HG02759 (cell line): ENCODE data around the gene ALOXE3.
"Not testable (repeated sequence)": the region's sequence is repeated elsewhere in the genome, so short reads cannot be mapped to it uniquely, and the experiment has no call there.

Source experiments
- ATAC-seq: cut with Tn5 transposase; IDR thresholded peaks from one replicate; pipeline ENCODE4 v1.9.1; 2021; ENCODE audit warnings: mild to moderate bottlenecking, moderate library complexity; ENCODE audit not compliant: unreplicated experiment

The ALOXE3 gene

DNA sequence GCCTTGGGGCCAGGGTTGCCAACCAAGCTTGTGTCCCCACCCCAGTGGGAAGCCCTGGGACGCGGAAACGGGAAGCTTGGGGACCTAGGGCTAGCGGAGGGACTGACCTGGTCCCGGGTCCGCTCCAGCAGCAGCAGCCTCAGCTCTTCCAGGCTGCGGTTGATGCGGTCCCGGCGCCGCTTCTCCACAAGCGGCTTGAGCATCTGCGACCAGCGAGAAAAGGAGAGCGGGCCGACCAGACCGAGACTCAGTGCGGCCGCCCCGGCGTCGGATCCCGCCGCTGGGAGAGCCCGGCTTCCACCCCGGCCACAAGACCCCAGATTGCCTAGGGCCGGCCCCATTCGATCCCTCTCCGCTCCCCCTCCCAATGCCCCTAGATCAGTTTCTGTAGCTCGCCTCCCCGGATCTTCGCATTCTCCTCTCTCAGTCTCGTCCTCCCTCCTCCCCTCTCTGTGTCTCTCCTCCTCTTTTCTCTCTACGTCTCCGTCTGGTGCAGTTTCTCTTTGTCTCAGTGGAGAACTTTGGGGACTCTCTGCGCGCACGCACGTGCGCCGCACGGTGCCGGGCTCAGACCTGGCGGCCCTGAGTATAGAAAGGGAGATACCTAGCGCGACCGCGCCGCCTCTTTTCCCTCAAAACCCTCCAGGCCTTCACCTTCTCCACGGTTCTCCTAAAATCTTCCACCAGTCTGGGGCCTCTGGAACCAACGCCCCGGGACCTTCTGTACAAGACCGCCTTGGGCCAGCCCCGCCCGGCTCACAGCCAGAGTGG is 4.8 kb upstream of the ALOXE3 start:
- ATAC-seq, result no peak

DNA sequence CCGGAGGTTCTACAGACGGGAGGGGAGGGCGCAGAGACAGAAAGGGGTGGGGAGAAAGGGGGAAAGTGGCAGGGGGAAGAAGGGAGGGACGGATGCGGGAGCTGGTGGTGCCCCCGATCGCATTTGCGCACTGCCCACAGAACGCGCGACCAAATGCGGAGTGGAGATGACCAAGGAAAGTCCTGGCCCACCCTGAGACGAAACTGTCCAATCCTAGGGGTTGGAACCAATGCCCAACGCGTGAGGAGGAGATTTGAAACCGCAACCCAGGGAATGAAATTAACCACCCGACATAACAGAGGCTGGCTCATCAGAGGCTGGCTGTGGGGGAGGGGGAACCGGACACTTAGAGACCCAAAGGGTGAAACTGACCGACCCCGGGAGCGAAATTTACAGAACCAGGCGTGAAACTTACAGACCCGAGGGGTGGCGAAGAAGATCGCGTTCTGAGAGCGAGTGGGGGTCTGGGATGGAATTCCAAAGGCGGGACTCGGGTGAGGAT is 4.2 kb upstream of the ALOXE3 start:
- ATAC-seq, result no peak

DNA sequence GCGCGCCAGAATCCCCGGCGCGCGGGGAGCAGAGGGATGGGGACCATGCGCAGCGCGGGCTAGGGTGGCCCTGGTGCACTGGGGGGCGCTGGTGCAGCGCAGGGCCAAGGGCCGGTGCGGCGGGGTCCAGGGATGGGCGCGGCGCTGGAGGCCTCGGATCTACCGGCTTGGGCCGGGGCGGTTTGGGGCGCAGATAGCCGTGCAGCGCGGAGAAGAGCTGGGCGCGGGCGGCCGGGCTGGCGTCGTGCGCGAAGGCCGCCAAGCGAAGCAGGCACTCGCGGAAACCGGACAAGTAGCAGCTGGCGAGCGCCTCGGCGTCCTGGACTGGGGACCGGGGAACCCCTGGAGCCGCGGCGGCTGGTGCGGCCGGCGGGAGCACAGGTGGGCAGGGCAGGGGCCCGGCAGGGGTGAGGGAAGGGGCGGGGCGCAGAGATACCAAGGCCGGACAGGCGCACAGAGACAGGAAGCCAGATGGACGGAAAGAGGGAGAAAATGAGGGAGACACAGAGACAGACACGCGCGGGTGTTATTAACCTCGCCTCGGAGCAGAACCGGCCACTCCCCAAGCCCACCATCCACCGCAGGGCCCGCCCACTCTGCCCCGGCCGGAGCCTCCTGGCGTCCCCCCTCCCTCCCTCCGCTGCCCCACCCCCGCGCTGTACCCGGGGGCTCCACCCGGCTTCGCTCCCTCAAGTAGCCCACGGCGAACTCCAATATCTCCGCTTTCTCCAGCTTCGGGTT is 3.5 kb upstream of the ALOXE3 start:
- ATAC-seq, result peak; percentile 29

DNA sequence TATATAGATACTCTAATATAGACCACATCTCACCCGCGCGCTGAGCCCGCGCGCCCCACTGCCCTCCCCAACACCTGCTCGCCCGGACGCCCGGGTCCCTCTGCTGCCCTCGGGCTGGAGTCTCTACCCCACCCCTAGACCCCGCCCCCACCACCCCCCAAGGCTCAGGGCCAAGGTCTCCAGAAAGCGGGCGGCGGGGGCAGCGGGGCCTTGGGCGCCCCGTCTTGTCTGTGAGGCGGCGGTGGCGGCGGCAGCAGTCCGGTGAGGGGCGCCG is 3.0 kb upstream of the ALOXE3 start:
- no peak for ATAC-seq

DNA sequence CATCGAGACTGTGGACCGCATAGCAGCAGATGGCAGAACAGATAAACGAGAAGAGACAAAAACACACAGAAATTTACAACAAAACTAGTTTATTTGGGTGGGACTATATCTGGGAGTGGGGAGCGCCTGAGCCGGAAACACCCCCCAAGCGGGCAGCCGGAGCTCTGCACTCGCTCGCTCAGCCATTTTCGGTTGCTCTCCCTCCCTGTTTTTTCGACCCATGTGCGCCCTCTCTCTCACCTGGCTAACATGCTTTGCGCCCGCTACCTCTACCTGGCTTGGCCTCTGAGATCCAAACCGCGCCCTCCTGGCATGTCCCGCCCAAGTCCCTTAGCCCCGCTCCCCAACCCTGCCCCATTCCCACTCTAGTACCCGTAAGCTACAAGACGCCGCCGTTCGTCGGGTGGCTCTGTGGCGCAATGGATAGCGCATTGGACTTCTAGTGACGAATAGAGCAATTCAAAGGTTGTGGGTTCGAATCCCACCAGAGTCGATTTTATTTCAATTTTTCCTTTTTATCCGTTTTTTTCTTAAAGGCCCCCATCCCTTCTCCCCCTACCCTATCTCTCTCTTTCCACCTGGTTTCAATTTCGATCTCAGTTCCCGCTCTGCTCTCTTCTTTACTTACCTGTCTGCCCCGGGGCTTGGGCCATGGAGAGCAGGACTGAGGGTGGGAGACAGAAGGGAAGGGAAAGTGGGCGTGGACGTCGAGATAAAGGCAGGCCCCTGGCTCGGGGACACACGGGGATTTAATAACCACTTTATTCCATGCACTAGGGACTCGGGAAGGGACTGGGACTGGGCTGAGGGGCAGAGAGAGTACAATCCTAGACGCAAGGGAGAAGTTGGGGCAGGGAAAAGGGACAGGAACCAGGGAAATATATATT is 2.4 kb upstream of the ALOXE3 start:
- no peak for ATAC-seq

DNA sequence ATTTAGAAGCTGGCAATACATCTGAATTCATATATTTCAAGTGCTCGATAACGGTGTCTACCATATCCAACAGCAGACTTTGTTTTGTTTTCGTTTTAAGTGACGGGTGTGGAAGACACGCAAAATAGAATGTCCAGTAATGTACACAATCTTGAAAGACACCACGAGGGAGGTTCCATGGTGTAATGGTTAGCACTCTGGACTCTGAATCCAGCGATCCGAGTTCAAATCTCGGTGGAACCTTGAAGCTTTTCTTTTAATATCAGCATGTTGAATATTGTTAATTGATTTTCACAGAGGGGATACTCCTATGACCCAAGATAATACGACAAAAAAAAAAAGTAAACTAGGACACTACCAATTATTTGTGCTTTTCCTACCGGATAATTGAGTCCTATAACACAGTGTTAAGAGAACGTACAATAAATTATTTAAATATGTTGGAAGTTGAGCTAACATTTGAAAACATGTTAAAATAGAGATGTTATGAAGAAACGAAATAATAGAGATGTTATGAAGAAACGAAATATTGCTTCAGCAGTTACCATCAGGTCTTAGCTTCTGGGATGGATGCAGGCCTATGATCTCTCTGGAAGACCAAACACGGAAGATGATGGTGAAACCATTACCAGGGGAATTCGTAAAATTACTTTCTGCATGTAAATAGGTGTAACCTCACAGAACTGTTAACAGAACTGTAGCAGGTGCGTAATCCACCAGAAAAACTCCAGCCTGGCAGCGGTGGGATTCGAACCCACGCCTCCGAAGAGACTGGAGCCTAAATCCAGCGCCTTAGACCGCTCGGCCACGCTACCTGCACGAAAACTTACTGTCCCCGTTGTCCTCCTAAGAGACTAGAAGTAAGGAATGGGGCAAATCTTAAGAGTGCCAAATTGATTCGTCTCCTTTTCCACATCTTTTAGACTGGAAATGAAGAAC is 1.5 kb upstream of the ALOXE3 start:
- ATAC-seq, result no peak

DNA sequence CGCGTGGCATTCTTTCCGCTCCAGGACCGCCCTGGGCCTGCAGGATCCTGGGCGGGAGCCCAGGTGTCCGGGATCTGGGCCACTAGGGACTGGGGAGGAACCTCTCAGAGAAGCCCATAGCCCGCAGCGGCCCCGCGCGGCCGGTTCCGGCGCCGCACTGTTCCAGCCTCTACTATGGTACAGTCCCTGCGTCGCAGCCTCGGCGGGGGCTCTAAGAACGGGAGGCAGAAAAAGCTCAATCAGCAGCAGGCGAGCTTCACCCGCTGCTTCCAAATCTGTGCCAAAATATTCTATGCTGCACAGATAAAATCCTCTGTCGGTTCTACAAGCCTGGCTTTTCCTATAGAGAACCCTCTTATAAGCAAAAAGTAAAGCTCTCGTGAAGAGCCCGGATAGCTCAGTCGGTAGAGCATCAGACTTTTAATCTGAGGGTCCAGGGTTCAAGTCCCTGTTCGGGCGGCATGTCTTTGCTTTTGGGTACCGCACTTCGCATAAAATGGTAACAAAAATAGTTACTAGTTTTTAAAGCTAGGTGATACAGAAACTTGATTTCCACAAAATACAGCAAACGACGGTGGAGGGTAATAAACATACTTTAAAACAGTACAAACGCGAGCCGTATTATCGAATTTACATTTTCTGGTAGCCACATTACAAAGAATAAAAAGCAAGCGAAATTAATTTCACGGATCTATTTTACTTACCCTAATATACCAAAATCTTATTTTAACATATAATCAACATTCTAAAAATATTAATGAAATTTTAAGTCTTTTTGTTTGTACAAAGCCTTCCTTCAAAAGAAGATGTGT is 661 bp upstream of the ALOXE3 start:
- ATAC-seq, result peak; percentile 51

DNA sequence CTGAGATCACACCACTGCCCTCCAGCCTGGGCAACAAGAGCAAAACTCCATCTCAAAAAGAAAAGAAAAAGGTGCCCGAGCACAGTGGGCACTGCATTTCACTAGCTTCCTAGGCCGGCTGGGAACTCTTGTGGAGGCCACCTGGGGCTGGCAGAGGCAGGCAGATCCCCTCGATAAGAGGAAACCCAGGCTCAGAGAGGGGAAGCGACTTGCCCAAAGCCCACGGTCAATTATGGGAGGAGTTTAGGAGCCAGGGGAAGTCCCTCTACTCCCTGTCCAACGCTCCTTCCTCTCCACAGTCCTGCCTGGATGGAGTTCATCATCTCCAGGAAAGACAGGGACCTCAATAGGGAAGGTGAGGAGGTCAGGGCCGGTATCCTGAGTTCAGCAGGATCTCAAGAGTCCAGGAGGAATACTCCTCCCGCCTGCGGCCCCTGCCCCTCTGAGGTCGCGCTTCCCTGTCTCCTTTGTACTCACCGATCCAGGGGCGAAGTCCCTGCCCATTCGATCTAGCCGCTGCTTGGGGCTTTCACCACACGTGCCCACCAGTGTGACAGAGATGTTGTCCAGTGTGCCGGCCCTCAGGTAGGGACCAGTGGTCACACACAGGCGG is 841 bp downstream of the ALOXE3 start:
- ATAC-seq, result no peak

DNA sequence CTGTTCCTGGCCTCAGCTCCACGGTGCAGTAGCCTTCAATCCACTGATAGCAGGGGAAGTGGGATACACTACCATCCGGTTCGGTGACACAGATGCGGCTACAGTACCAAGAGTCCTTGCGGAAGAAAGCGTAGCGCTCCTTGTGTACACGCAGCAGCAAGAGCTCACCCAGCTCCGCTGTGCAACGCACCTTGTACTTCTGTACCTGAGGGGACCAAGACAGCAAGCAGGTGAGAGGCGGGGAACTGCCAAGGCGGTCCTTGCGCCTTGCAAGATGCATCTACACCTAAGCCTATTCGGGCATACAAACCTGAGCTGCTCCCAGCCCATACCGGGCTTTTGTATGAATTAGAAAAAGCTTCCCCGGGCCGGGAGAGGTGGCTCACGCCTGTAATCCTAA is 1.5 kb downstream of the ALOXE3 start:
- ATAC-seq, result no peak

DNA sequence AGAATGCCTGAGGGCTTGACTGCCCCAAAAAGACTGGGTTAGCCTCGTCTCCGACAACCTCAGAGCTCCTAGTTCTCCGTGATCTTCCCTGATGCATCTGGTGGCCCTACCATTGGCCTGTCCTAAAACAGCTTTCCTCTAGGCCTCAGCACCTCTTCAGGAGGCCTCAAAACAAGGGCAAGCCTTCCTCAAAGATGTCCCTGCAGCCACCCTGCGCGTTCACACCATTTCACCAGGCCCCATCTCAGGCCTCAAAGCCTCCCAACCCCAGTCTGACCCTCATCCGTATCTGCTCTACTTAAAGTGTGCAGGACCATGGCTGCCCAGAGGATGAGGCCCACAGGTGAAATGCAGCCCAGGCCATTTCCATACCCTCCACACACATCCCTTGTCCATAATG is 7.4 kb downstream of the ALOXE3 start:
- no peak for ATAC-seq

DNA sequence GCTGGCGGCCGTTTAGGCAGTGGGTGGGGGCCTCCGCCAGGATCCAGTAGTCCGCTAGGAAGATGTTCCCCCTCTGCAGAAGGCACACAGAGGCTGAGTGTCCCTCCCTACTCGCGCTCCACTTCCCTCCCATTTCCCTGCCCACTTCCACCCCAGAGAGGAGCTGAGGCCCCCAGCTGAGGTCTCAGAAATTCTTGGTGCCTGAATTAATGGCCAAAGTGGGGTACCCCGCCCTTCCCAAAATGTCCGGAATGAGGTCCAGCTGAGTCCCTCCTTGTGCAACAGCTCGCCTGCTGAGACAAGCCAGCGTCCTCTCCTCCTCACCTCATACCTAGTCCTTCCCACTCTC is 7.9 kb downstream of the ALOXE3 start:
- no peak for ATAC-seq

DNA sequence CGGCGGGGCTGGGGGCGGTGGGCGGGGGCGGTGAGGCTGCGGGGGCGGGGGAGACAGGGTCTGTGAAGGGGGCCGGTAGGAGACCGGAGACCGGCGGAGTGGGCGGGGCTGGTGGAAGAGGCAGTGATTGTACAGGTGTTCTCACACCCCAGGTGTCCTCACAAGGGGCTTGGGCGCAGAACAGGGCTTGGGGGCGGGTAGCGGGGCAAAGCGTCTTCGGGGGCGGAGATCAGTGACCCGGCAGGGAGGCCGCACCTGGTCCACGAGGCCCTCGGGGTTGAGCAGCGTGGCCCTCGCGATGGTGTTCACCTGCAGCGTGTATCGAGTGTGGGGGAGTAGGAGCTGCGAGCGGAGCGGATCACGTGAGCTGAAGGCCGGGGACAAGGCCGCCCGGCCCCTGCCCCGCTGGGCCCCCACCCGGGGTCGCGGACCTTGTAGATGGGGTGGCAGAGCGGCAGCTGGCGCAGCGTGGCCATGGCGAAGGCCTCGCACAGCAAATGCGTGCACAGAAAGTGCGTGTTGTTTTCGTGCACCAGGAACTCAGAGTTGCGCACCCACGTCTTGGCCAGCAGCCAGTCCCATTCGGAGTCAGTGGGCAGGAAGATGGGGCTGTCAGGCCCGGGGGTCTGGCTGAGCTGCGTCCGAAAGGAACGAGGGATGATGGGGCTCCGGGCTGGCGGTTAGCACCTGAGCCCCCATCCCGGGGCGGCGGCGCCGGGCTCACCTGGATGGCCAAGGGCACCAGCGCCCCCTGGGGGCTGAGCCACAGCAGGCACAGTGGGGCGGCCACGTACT is 8.5 kb downstream of the ALOXE3 start:
- ATAC-seq, result no peak

DNA sequence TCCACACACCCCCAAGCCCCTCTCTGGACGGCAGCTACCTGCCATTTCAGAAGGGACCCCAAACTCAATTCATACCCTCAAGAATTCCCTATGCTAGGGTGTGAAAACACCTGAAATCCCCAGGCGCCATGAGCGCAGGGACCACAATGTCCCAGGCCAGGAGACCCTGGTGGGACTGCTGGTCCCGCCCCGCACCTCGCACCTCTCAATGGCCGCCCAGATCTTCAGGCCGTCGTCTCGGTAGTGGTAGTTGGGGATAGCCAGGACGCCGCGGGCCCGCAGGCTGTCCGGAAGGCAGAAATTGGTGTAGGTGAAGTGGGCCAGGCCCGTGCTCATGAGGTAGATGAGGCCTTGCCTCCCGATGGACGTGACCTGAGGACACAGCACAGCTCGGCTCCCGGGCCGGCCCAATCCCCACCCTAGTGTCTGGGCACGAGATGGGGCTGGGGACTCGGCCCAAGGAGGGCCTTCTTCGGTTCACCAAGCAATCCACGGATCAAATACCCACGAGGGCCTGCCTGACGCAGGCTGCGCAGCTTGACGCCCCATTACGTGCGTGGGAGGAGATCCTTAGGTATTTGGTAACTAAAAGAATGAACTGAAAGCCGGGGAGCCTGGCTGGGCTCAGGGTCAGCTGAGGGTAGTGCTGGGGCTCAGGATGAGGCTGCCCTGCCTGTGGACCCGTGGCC is 9.2 kb downstream of the ALOXE3 start:
- ATAC-seq, result no peak

DNA sequence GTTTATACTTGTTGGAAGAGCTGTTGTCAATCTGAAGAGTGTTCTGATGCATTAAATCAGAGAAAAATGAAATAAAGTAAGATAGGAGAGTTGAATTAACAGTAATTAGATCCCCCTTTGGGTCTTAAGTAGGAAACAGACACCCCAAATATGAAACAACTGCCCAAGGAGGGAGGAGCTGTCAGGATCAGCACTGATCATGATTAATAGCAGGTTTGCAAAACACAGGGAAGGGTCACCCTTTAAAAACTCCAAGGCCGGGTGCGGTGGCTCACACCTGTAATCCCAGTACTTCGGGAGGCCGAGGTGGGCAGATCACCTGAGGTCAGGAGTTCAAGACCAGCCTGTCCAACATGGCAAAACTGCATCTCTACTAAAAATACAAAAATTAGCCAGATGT is 11.3 kb downstream of the ALOXE3 start:
- ATAC-seq, result not testable (repeated sequence)

DNA sequence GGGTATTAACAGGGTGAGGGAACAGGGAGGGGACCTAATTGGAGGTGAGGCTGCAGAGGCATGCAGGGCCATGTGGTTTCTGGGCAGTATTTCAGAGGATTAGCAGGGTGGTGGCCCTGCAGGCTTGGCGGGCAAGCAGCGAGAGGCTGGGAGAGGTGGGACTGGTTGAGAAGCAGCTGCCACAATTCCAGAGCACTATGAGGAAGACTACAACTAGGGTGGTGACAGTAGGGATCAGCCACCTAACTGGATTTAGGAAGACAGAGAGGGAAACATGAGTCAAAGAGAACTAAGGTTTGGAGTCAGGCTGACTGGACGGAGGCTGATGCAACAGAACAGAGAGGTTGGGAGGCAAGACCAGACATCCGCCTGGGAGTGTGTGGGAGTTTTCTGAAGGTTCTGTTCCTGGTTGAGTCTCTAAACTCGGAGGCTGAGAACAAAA is 12.3 kb downstream of the ALOXE3 start:
- ATAC-seq, result no peak

DNA sequence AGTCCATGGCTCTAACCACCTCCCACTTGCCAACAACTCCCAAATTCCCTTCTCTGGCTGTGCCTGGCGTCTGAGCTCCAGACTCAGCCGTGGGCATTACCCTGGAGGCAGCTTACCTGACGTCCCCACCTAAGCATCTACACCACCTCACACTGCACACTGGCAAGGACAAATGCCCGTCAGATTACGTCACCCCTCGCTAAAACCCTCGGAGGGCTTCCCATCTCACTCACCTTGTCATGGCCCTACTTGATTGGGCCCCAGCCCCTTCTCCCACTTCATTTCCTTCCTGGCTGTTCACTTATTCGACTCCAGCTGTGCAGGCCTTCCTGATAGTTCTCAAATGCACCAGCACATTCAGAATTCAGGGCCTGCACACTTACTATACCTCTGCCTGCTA is 13.4 kb downstream of the ALOXE3 start:
- no peak for ATAC-seq

DNA sequence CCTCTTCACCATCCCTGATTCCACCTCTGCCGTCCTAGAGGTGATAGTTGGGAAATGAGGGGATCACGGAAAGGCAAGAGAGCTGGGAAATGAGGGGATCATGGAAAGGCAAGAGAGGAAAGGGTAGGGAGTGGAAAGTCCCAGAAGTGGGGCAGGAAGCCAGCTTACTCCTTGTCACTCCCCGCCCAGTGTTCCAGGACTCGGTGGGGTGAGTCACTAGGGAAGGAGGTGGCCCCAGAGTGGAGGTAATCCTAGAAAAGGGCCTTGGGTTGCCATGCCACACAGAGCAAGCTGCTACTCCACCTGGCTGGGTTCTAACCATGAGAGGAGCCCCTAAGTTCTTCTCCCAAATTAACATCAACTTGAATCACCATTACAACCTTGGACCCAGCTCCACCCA is 14.8 kb downstream of the ALOXE3 start:
- ATAC-seq, result no peak

DNA sequence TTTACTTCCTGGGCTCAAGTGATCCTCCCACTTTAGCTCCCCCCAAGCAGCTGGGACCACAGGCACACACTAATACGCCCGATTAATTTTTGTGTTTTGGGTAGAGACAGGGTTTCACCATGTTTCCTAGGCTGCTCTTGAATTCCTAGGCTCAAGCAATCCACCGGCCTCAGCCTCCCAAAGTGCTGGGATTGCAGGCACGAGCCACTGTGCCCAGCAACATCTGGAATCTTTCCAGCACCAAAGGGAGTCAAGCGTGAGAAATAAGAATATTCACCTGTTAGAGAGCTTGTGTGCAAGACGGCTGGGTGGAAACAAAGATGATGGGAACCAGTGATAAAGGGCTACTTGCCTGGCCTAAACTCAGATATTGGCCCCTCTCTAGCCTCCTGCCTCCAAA is 16.6 kb downstream of the ALOXE3 start:
- no peak for ATAC-seq
